Kasumi-1 (cell line): ENCODE results near the gene OST4.

Source experiments
- DNase-seq, 2 experiments: peaks; one replicate each; lab custom pipeline; 2025; lab: John Stamatoyannopoulos, UW

OST4 gene

DNA sequence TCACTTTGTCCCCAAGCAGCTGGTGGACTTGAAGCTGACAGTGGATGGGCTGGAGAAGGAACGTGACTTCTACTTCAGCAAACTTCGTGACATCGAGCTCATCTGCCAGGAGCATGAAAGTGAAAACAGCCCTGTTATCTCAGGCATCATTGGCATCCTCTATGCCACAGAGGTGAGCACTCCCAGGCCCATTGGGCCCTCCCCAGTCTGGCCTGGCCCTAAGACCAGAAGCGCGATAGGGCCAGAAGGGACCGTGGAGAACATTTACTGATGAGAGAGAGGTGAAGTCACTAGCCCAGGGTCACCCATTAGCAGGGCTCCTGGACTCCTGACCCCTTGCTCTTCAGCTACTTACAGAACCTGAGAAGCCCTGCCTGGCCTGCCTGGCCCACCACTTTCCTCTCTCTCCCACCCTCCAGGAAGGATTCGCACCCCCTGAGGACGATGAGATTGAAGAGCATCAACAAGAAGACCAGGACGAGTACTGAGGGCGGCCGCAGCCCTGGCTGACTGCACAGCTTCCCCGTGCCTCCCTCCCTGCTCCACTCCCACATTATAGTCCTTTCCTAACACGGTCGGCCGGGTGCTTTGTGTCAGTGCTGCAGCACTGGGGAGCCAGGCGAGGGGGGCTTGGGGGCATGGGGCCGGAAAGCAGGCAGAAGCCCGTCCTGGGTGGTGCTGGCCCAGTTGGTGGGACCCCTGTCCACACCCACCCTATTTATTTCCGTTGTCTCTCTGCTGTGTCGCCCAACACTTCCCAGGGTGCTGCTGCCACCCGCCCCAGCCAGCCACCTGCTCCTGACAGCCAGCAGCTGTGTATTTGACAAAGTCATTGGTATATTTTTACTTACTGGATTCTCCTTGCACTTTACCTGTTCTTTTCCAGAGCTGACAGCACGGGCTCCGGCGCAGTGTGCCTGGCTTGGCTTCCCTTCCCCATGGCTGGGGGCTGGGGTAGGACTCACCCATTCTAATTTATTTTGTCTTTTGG, 45.3 kb downstream of the OST4 start:
- DNase-seq, result no peak

DNA sequence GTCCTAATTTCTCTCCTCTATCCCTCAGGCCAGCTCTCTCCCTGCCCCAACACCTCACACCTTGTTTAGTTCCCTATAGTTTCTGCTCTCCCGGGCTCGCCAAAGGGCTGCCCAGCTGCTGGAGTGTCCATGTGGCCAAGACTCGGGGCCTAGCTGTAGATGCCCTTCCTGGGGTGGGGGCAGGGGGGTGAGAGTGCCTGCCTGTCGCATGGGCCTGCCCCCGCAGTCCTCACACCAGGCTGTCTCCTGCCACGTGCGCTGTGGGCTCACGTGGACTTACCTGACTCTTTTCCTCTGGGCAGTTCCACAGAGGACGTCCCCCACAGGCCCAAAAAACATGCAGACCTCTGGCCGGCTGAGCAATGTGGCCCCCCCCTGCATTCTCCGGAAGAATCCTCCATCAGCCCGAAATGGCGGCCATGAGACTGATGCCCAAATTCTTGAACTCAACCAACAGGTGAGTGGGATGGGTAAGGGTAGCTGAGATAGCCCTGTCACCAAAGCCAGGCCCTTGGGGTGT, 46.1 kb downstream of the OST4 start:
- no peak for DNase-seq

DNA sequence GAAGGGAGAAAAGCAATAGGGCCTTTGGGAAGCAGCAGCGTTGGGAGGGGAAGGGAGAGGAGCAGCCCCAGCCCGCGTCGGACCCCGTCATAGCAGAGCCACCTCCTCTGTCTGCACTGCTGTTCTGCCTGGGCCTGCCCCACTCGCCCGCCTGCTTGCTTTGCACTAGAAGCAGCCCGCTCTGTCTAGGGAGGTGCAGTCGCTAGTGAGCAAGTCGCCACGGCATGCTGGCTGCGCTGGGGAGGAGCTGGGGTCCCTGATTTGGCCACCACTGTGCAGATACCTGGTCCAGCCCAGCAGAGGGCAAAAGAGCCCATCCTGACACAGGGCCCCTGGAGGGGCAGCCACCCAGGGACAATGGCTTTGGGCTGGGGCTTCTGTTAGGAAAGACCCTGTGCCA, 46.6 kb downstream of the OST4 start:
- DNase-seq, result no peak

DNA sequence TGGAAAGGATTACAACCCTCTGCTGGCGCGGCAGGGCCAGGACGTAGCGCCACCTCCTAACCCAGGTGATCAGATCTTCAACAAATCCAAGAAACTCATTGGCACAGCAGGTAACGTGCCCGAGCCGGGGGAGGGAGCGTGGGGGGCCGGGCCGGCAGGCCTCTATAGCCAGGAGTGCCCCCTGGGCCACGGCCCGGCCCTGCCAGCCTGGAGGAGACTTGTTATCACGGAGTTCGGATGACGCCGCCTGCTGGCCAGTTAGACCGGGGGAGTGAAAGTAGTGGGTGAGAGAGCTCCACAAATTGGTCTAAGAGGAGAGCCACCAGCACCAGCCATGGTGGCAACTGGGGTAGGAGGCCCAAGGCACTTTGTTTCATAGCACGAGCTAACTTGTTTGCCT, 47.3 kb downstream of the OST4 start:
- no peak for DNase-seq

DNA sequence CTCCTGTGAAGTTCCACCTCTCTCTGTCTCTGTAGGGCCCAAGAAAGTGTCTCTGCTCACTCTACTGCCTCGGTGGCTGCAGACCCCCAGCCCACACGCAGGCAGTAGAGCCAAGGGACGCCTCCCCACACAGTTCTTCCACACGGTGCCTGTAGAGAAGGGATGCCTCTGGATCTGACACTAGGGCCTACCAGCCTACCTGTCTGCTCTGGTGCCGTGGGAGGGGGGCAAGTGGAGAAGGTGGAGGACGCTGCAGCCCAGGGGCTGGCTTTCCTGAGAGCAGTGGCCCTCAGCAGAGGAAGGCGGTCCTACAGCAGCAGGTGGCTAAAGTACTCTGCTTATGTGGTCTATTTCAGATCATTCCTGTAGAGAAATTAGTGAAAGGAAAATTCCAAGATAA, 47.7 kb downstream of the OST4 start:
- no peak for DNase-seq

DNA sequence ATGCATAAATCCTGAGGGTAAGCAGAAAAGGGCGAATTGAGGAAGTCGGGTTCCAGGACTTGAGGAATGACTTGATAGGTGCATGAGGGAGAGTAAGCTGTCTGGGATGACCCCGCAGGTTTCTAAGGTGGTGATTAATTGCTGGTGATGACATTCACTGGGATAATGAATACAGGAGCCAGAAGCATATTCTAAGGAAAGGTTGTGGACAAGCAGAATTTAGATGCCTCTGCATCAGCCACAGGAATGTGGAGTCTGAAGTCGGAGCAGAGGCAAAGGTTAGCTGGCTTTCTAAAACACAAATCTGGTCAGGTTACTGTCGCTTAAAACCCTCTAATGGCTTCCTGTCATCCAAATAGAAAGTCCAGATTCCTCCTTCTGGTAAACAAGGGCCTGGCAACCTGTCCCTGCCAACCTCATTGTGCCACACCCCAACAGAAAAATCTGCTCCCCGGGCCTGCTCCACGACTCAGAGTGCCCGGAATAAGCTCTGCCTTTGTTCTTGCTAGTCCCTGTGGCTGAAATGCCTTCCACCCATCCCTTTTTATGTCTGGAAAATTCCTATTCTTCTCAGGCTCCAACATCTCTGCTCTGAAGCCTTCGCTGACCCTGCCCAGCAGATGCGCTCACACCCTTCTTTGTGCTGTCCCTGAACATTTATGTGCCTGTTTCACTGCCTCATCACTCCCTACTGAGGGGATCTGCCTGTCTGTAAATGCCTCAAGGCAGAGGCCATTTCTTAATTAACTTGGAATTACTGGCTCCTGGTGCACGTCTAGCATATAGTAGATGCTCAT, 50.0 kb downstream of the OST4 start:
- DNase-seq, result no peak
